WTC11 (cell line): ENCODE data around the gene MSLN. TPM values are rescaled to one million over a fixed set of nuclear protein-coding genes. Genes with fewer than 3 reads are reported as not detected.
"Not testable (repeated sequence)": the region's sequence is repeated elsewhere in the genome, so short reads cannot be mapped to it uniquely, and the experiment has no call there.

Experiments used
- ATAC-seq: fragments of 200-7000 bp; cut with Tn5 transposase; 2 replicates; pipeline ENCODE4 v1.10.0; 2021; ENCODE audit warnings: mild to moderate bottlenecking, moderate library complexity
- CTCF ChIA-PET: fragments of 300-600 bp; sonication (Branson Sonifier 250); formaldehyde crosslinking; loops from one replicate; lab custom pipeline; 2021; ENCODE audit warnings: antibody characterized with exemption; lab: Charles Lee
- POLR2A ChIA-PET: fragments of 350-600 bp; sonication (Branson Sonifier 250); formaldehyde crosslinking; loops from one replicate; lab custom pipeline; 2021; ENCODE audit warnings: antibody characterized with exemption; lab: Charles Lee
- DNase-seq: peaks from one replicate; pipeline ENCODE4 v3.0.0; 2021; ENCODE audit warnings: low spot score
- H3K27ac Mint-ChIP-seq: 2 replicates; pipeline ENCODE4 v1.8.0; 2021; ENCODE audit warnings: mixed read lengths
- H3K27me3 Mint-ChIP-seq: 2 replicates; pipeline ENCODE4 v1.8.0; 2021; ENCODE audit warnings: low read depth, mild to moderate bottlenecking, moderate library complexity, mixed read lengths
- H3K36me3 Mint-ChIP-seq: 2 replicates; pipeline ENCODE4 v1.8.0; 2021; ENCODE audit warnings: mixed read lengths
- H3K4me1 Mint-ChIP-seq: 2 replicates; pipeline ENCODE4 v1.8.0; 2022; ENCODE audit warnings: mixed read lengths
- H3K4me3 Mint-ChIP-seq: 2 replicates; pipeline ENCODE4 v1.8.0; 2021; ENCODE audit warnings: mild to moderate bottlenecking, moderate library complexity, mixed read lengths
- H3K9me3 Mint-ChIP-seq: 2 replicates; pipeline ENCODE4 v1.8.0; 2021; ENCODE audit warnings: mixed read lengths
- ESRRA ChIP-seq: sonication (generic); formaldehyde crosslinking; IDR thresholded peaks from 2 replicates; pipeline ENCODE4 v1.8.1; 2022; ENCODE audit warnings: mild to moderate bottlenecking, missing genetic modification reagents, borderline replicate concordance
- NFYB ChIP-seq: sonication (generic); formaldehyde crosslinking; conservative IDR thresholded peaks from 2 replicates; pipeline ENCODE4 v1.8.0; 2022; ENCODE audit warnings: low read depth, missing genetic modification reagents
- NR1H2 ChIP-seq: sonication (generic); formaldehyde crosslinking; IDR thresholded peaks from 2 replicates; pipeline ENCODE4 v1.9.0; 2021; ENCODE audit warnings: mild to moderate bottlenecking, moderate library complexity, missing genetic modification reagents
- NR2C2 ChIP-seq: sonication (generic); formaldehyde crosslinking; IDR thresholded peaks from 2 replicates; pipeline ENCODE4 v1.8.0; 2022; ENCODE audit warnings: mild to moderate bottlenecking, missing genetic modification reagents
- PRDM15 ChIP-seq: sonication (generic); formaldehyde crosslinking; IDR thresholded peaks from 2 replicates; pipeline ENCODE4 v1.8.0; 2022; ENCODE audit warnings: missing genetic modification reagents
- SP1 ChIP-seq: sonication (generic); formaldehyde crosslinking; conservative IDR thresholded peaks from 2 replicates; pipeline ENCODE4 v1.8.1; 2022; ENCODE audit warnings: missing genetic modification reagents
- ZNF121 ChIP-seq: sonication (generic); formaldehyde crosslinking; IDR thresholded peaks from 2 replicates; pipeline ENCODE4 v1.8.0; 2023; ENCODE audit warnings: missing genetic modification reagents
- ZNF232 ChIP-seq: sonication (generic); formaldehyde crosslinking; IDR thresholded peaks from 2 replicates; pipeline ENCODE4 v1.8.0; 2022; ENCODE audit warnings: mild to moderate bottlenecking, missing genetic modification reagents
- ZNF263 ChIP-seq: sonication (generic); formaldehyde crosslinking; IDR thresholded peaks from 2 replicates; pipeline ENCODE4 v1.8.1; 2022; ENCODE audit warnings: low read depth, mild to moderate bottlenecking, moderate library complexity, missing genetic modification reagents
- ZNF416 ChIP-seq: fragments of 250-450 bp; sonication (Bioruptor Pico); IDR thresholded peaks from 2 replicates; pipeline ENCODE4 v1.9.0; 2021; ENCODE audit warnings: mild to moderate bottlenecking, inconsistent platforms
- ZNF671 ChIP-seq: fragments of 250-450 bp; sonication (Bioruptor Pico); IDR thresholded peaks from 2 replicates; pipeline ENCODE4 v1.8.0; 2021; ENCODE audit warnings: mild to moderate bottlenecking
- total RNA-seq: library from RNA; stranded (reverse); gene quantifications from 3 replicates; pipeline ENCODE4 v1.2.3, GENCODE V29; 2021
- TF ChIP-seq, protein P1 (sequence below): sonication (generic); formaldehyde crosslinking; IDR thresholded peaks from 2 replicates; pipeline ENCODE4 v1.8.0; 2022; ENCODE audit warnings: mild to moderate bottlenecking, missing genetic modification reagents
- TF ChIP-seq, protein P2 (sequence below): fragments of 200-600 bp; IDR thresholded peaks from 2 replicates; pipeline ENCODE4 v1.8.0; 2022; ENCODE audit warnings: antibody characterized with exemption
- TF ChIP-seq, protein P3 (sequence below): sonication (generic); formaldehyde crosslinking; IDR thresholded peaks from 2 replicates; pipeline ENCODE4 v1.8.1; 2022; ENCODE audit warnings: low read depth, mild to moderate bottlenecking, moderate library complexity, missing genetic modification reagents, borderline replicate concordance

MSLN gene
- total RNA-seq, 1 experiment from 2014 or later, result 0.20 TPM

- TF ChIP-seq SP1 (CRISPR knock-in tag), result no peak
- TF ChIP-seq, protein P1, sequence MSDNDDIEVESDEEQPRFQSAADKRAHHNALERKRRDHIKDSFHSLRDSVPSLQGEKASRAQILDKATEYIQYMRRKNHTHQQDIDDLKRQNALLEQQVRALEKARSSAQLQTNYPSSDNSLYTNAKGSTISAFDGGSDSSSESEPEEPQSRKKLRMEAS (CRISPR knock-in tag), result no peak
- TF ChIP-seq NR2C2 (CRISPR knock-in tag), result no peak
- TF ChIP-seq PRDM15 (CRISPR knock-in tag), result no peak
- no peak for TF ChIP-seq ESRRA
- TF ChIP-seq NR1H2 (CRISPR knock-in tag), result no peak
- TF ChIP-seq ZNF232 (CRISPR knock-in tag), result no peak
- no peak for TF ChIP-seq ZNF671
- no peak for TF ChIP-seq ZNF416 (CRISPR knock-in tag)
- H3K9me3 Mint-ChIP-seq, result no peaks in the 10 kb centered on the region
- DNase-seq (no peak), ATAC-seq (no peak)
- no peak overlapping the region for H3K27ac Mint-ChIP-seq
- H3K4me3 Mint-ChIP-seq, result peak overlapping the region; percentile 79
- CTCF ChIA-PET, result interaction anchor here (1.7 to 3.8 kb wide), 9 partner anchors 19 to 63 kb away, joined by 6 to 28 read pairs (median 15); partner anchors contain the start of genes ANTKMT, CHTF18, METRN and MSLN
- peaks cover 16% of the 10 kb centered on the region for H3K4me1 Mint-ChIP-seq
- H3K27me3 Mint-ChIP-seq, result no peaks in the 10 kb centered on the region
- POLR2A ChIA-PET, result interaction anchor here (1.8 kb wide), 1 partner anchor 21 kb away, joined by 10 read pairs; the partner anchor contains the start of gene ANTKMT
- peaks cover 5% of the 10 kb centered on the region; the same call in 1 of the 2 replicates for H3K36me3 Mint-ChIP-seq
Observed at GRCh38 chr16:741986-742629, 18.4 kb upstream of the MSLN start.

DNA sequence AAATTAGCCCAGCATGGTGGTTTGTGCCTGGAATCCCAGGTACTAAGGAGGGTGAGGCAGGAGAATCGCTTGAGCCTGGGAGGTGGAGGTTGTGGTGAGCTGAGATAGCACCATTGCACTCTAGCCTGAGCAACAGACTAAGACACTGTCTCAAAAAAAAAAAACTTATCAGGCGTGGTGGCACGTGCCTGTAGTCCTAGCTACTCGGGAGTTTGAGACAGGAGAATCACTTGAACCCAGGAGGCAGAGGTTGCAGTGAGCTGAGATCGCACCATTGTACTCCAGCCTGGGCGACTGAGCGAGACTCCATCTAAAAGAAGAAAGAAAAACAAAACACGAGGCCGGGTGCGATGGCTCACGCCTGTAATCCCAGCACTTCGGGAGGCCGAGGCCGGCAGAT is 17.6 kb upstream of the MSLN start:
- ChIA-PET POLR2A (interaction anchor here (0.9 kb wide), 1 partner anchor 23 kb away, joined by 3 read pairs; no protein-coding TSS in a partner anchor), CTCF (interaction anchor here (0.5 to 3.8 kb wide), 11 partner anchors 9 to 1560 kb away, joined by 3 to 27 read pairs (median 6); partner anchors contain the start of genes ANTKMT, CHTF18, METRN and RPUSD1)
- not testable (repeated sequence) for H3K4me3 Mint-ChIP-seq, H3K36me3 Mint-ChIP-seq, H3K4me1 Mint-ChIP-seq, ATAC-seq, H3K27me3 Mint-ChIP-seq, H3K9me3 Mint-ChIP-seq, DNase-seq, H3K27ac Mint-ChIP-seq

DNA sequence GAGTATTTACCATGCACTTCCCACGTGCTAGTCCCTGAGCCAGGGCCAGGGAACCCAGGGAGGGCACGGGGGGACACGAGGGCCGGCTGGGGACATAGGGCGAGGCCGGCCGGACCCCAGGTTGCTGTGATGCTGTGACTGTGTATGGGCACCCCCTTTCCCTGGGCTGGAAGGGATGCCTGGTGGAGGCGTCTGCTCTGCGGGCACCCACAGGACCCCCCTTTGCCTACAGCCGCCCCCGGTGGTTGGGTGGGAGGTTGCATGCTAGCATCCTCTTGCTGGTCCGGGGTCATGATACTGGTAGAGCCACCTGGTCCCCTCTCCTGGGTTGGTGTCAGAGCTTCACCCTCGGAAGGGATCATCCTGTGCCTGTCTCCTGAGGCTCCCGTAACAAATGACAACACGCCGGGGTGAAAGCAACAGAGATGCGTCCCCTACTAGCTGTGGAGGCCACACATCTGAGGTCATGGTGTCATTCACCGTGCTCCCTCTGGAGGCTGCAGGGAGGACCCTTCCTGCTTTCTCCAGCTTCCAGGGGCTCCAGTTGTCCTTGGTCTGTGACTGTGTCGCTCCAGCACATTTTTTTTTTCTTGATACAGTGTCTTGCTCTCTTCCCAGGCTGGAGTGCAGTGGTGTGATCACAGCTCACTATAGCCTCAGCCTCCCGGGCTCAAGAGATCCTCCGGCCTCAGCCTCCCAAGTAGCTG is 16.6 kb upstream of the MSLN start:
- no peaks in the 10 kb centered on the region for H3K27me3 Mint-ChIP-seq
- H3K4me3 Mint-ChIP-seq, result no peak overlapping the region
- ChIA-PET CTCF (interaction anchor here (0.8 to 3.8 kb wide), 16 partner anchors 8 to 54 kb away, joined by 3 to 27 read pairs (median 4); partner anchors contain the start of genes ANTKMT, CCDC78, CHTF18 and HAGHL), POLR2A (interaction anchor here (0.9 kb wide), 1 partner anchor 24 kb away, joined by 3 read pairs; no protein-coding TSS in a partner anchor)
- no peak overlapping the region for H3K27ac Mint-ChIP-seq
- ATAC-seq (peak; percentile 19), DNase-seq (peak; percentile 65)
- no peaks in the 10 kb centered on the region for H3K36me3 Mint-ChIP-seq
- H3K4me1 Mint-ChIP-seq, result peaks cover 7% of the 10 kb centered on the region
- TF ChIP-seq, protein P2, sequence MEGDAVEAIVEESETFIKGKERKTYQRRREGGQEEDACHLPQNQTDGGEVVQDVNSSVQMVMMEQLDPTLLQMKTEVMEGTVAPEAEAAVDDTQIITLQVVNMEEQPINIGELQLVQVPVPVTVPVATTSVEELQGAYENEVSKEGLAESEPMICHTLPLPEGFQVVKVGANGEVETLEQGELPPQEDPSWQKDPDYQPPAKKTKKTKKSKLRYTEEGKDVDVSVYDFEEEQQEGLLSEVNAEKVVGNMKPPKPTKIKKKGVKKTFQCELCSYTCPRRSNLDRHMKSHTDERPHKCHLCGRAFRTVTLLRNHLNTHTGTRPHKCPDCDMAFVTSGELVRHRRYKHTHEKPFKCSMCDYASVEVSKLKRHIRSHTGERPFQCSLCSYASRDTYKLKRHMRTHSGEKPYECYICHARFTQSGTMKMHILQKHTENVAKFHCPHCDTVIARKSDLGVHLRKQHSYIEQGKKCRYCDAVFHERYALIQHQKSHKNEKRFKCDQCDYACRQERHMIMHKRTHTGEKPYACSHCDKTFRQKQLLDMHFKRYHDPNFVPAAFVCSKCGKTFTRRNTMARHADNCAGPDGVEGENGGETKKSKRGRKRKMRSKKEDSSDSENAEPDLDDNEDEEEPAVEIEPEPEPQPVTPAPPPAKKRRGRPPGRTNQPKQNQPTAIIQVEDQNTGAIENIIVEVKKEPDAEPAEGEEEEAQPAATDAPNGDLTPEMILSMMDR, result peak; percentile 43; the same call in 1 of the 2 replicates
- TF ChIP-seq, protein P3, sequence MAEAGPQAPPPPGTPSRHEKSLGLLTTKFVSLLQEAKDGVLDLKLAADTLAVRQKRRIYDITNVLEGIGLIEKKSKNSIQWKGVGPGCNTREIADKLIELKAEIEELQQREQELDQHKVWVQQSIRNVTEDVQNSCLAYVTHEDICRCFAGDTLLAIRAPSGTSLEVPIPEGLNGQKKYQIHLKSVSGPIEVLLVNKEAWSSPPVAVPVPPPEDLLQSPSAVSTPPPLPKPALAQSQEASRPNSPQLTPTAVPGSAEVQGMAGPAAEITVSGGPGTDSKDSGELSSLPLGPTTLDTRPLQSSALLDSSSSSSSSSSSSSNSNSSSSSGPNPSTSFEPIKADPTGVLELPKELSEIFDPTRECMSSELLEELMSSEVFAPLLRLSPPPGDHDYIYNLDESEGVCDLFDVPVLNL (CRISPR knock-in tag), result no peak
- TF ChIP-seq ZNF263 (CRISPR knock-in tag) (peak; percentile 53; the same call in 1 of the 2 replicates), NR2C2 (CRISPR knock-in tag) (no peak), ZNF121 (CRISPR knock-in tag) (no peak), NFYB (CRISPR knock-in tag) (no peak)
- no peaks in the 10 kb centered on the region for H3K9me3 Mint-ChIP-seq
